Smooth muscle cell (in vitro differentiated cells): ENCODE measurements around the gene SRP68. TPM values are rescaled to one million over a fixed set of nuclear protein-coding genes. Genes with fewer than 3 reads are reported as not detected.

Experiments used
- DNase-seq: peaks from one replicate; lab custom pipeline; 2025; ENCODE audit not compliant: unreplicated experiment; lab: John Stamatoyannopoulos, UW
- H2AFZ ChIP-seq: fragments of 200-600 bp; sonication (generic); 2 replicates; pipeline ENCODE4 v1.6.0; 2016; ENCODE audit warnings: antibody characterized with exemption, low read depth, mild to moderate bottlenecking
- H3F3A ChIP-seq: fragments of 200-600 bp; sonication (generic); 2 replicates; pipeline ENCODE4 v1.6.0; 2017; ENCODE audit warnings: antibody characterized with exemption, low read depth
- H3K27ac ChIP-seq: fragments of 200-600 bp; sonication (generic); 2 replicates; pipeline ENCODE4 v1.5.1; 2016; ENCODE audit warnings: low read depth, mild to moderate bottlenecking
- H3K27me3 ChIP-seq: fragments of 200-600 bp; sonication (generic); 2 replicates; pipeline ENCODE4 v1.6.1; 2016; ENCODE audit warnings: low read depth, mild to moderate bottlenecking
- H3K36me3 ChIP-seq: fragments of 200-600 bp; sonication (generic); 2 replicates; pipeline ENCODE4 v1.5.1; 2016; ENCODE audit warnings: low read depth
- H3K4me1 ChIP-seq: fragments of 200-600 bp; sonication (generic); 2 replicates; pipeline ENCODE4 v1.5.1; 2016; ENCODE audit warnings: low read depth
- H3K4me2 ChIP-seq: fragments of 200-600 bp; sonication (generic); 2 replicates; pipeline ENCODE4 v1.6.0; 2016; ENCODE audit warnings: mild to moderate bottlenecking
- H3K4me3 ChIP-seq: fragments of 200-600 bp; sonication (generic); 2 replicates; pipeline ENCODE4 v1.5.1; 2016; ENCODE audit warnings: mild to moderate bottlenecking
- H3K79me2 ChIP-seq: fragments of 200-600 bp; sonication (generic); 2 replicates; pipeline ENCODE4 v1.6.0; 2016; ENCODE audit warnings: low read depth, mild to moderate bottlenecking
- H3K9ac ChIP-seq: fragments of 200-600 bp; sonication (generic); 2 replicates; pipeline ENCODE4 v1.6.0; 2016; ENCODE audit warnings: low read depth
- H3K9me3 ChIP-seq: fragments of 200-600 bp; sonication (generic); replicated peaks from 2 replicates; pipeline ENCODE4 v1.5.1; 2016; ENCODE audit warnings: low read depth
- H4K20me1 ChIP-seq: fragments of 200-600 bp; sonication (generic); 2 replicates; pipeline ENCODE4 v1.6.0; 2016; ENCODE audit warnings: low read depth
- WGBS: methylation state at CpG from one replicate; pipeline ENCODE4 v1.1.7; 2016; ENCODE audit warnings: low lambda C conversion rate; 5-methylcytosine and 5-hydroxymethylcytosine counted together
- polyA plus RNA-seq: library from polyadenylated mRNA; unstranded; fragments of >200 nt; fragmentation: Nextera tagmentation; extraction: Ambion mirVana; gene quantifications from 2 replicates; pipeline ENCODE4 v1.2.1, GENCODE V29; 2016
- total RNA-seq: library from RNA; depleted of rRNA; stranded (reverse); fragments of >200 nt; gene quantifications from 2 replicates; pipeline ENCODE4 v1.2.3, GENCODE V29; 2014
- TF ChIP-seq, protein P1 (sequence below): fragments of 200-600 bp; sonication (generic); IDR thresholded peaks from 2 replicates; pipeline ENCODE4 v1.5.1; 2017; ENCODE audit warnings: borderline replicate concordance, mild to moderate bottlenecking, antibody characterized with exemption; ENCODE audit not compliant: insufficient read depth, poor library complexity, severe bottlenecking

Gene SRP68
- total and polyA plus RNA-seq, 2 experiments from 2014 or later = 67.5 to 96.3 TPM

DNA sequence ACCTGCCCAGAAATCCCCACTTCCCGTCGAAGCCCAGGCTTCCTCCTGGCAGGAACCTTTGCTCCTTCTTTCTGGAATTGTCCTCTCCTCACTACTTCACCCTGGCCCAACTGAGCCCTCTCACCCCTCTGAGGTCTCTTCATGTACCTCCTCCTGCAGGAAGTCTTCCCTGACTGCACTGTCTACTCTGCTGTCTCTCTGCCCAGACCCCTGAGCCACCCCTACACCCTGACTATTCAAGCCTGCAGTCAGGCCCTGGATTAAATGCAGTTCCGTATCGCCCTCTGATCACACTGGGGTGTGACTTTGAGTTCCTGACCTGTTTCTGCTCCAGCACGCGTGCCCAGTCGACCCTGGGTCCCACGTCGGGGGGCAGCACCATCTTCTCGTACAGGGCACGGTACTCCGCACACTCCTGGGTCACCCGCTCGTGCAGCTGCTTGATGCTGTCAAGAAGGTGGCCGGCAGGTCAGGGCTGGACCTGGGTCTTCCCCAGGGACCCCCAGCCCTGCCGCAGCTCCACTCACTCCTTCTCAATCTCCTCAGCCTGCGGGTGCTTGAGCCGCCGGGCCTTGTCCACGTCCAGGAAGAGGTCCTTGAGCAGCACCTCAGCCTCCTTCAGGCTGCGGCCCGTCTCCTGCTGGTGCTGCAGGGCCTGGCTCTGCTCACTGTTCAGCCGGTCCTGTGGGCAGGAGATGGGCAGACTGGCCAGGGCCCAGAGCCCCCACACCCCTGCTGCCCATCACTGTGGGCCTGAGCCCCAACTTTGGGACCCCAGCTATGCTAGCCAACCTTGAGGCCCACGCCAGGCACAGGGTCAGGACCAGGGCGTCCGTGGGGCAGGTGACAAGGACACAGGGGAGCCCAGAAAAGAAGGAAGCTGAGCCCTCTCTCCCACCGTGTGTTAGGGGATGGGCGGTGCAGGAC lies 49.1 kb downstream of the SRP68 start:
- Histone ChIP-seq H4K20me1 (no peaks in the 10 kb centered on the region), H2AFZ (no peak overlapping the region), H3K79me2 (no peaks in the 10 kb centered on the region), H3K4me1 (no peaks in the 10 kb centered on the region), H3K4me2 (no peak overlapping the region), H3K9me3 (no peaks in the 10 kb centered on the region), H3K4me3 (no peak overlapping the region), H3K36me3 (no peaks in the 10 kb centered on the region), H3K27me3 (no peaks in the 10 kb centered on the region), H3K9ac (no peak overlapping the region), H3K27ac (no peak overlapping the region), H3F3A (no peaks in the 10 kb centered on the region)
- TF ChIP-seq, protein P1, sequence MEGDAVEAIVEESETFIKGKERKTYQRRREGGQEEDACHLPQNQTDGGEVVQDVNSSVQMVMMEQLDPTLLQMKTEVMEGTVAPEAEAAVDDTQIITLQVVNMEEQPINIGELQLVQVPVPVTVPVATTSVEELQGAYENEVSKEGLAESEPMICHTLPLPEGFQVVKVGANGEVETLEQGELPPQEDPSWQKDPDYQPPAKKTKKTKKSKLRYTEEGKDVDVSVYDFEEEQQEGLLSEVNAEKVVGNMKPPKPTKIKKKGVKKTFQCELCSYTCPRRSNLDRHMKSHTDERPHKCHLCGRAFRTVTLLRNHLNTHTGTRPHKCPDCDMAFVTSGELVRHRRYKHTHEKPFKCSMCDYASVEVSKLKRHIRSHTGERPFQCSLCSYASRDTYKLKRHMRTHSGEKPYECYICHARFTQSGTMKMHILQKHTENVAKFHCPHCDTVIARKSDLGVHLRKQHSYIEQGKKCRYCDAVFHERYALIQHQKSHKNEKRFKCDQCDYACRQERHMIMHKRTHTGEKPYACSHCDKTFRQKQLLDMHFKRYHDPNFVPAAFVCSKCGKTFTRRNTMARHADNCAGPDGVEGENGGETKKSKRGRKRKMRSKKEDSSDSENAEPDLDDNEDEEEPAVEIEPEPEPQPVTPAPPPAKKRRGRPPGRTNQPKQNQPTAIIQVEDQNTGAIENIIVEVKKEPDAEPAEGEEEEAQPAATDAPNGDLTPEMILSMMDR = no peak
- WGBS = 96% methylated on average over 28 of the region's 28 CpGs
- DNase-seq = no peak

DNA sequence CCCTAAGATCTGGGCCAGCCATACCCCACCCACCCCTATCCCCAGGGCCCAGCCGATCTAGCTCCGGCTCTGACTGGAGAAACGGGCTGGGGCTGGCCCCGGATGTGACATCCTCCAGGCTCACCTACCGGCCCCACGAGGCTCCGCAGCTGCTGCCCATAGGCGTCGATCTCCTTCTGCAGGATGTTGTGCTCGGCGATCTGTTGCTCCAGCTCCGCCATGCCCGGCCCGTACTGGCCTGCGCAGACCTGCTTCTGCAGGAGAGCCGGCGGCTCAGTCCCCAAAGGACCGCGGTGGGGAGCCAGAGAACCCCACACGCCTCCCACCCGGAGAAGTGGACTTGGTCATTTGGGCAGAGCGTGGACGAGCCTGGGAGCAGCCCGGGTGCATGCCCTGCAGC lies 50.0 kb downstream of the SRP68 start:
- no peaks in the 10 kb centered on the region for H3K4me1 ChIP-seq
- H3K4me2 ChIP-seq = no peak overlapping the region
- H3F3A ChIP-seq = no peaks in the 10 kb centered on the region
- H3K9me3 ChIP-seq = no peaks in the 10 kb centered on the region
- no peaks in the 10 kb centered on the region for H3K36me3 ChIP-seq
- H3K9ac ChIP-seq = no peak overlapping the region
- no peaks in the 10 kb centered on the region for H3K79me2 ChIP-seq
- TF ChIP-seq, protein P1 = no peak
- no peak overlapping the region for H3K27ac ChIP-seq
- no peak for DNase-seq
- H3K27me3 ChIP-seq = no peaks in the 10 kb centered on the region
- H2AFZ ChIP-seq = no peak overlapping the region
- 92% methylated on average over 24 of the region's 24 CpGs for WGBS
- no peak overlapping the region for H3K4me3 ChIP-seq
- H4K20me1 ChIP-seq = no peaks in the 10 kb centered on the region

- DNase-seq = no peak
- no peaks in the 10 kb centered on the region for H3K4me1 ChIP-seq
- H3K4me2 ChIP-seq = no peak overlapping the region
- no peak overlapping the region for H3K9ac ChIP-seq
- H4K20me1 ChIP-seq = no peaks in the 10 kb centered on the region
- H3K27ac ChIP-seq = no peak overlapping the region
- no peaks in the 10 kb centered on the region for H3K79me2 ChIP-seq
- H3K9me3 ChIP-seq = no peaks in the 10 kb centered on the region
- TF ChIP-seq, protein P1 = no peak
- no peak overlapping the region for H3K4me3 ChIP-seq
- no peaks in the 10 kb centered on the region for H3F3A ChIP-seq
- H3K36me3 ChIP-seq = no peaks in the 10 kb centered on the region
- WGBS = 87% methylated on average over 6 of the region's 6 CpGs
- H2AFZ ChIP-seq = no peak overlapping the region
- no peaks in the 10 kb centered on the region for H3K27me3 ChIP-seq
Observed at GRCh38 chr17:76019833-76020467, 52.4 kb downstream of the SRP68 start.
